Endodermal cell (in vitro differentiated cells): ENCODE data around the gene FGD6. TPM values are rescaled to one million over a fixed set of nuclear protein-coding genes. Genes with fewer than 3 reads are reported as not detected.

Source experiments
- DNase-seq: peaks from one replicate; pipeline ENCODE4 v3.0.0-alpha.2; 2017
- H3K27ac ChIP-seq: 2 replicates; pipeline ENCODE4 v1.5.1; 2013; ENCODE audit warnings: mild to moderate bottlenecking, low read depth, low read length, moderate library complexity
- H3K27me3 ChIP-seq: 2 replicates; pipeline ENCODE4 v1.6.1; 2013; ENCODE audit warnings: mild to moderate bottlenecking, low read length, moderate library complexity; ENCODE audit not compliant: insufficient read depth, control insufficient read depth, poor library complexity, severe bottlenecking
- H3K36me3 ChIP-seq: 2 replicates; pipeline ENCODE4 v1.7.0; 2013; ENCODE audit warnings: mild to moderate bottlenecking, low read length, moderate library complexity; ENCODE audit not compliant: control insufficient read depth, insufficient read depth
- H3K4me1 ChIP-seq: one replicate; pipeline ENCODE4 v1.7.0; 2013; ENCODE audit warnings: low read length; ENCODE audit not compliant: control insufficient read depth, insufficient read depth
- H3K4me3 ChIP-seq: 2 replicates; pipeline ENCODE4 v1.5.1; 2013; ENCODE audit warnings: mild to moderate bottlenecking, low read length, moderate library complexity
- H3K9ac ChIP-seq: 2 replicates; pipeline ENCODE4 v1.6.1; 2013; ENCODE audit warnings: mild to moderate bottlenecking, low read length, moderate library complexity; ENCODE audit not compliant: poor library complexity, severe bottlenecking; ENCODE audit errors: extremely low read depth
- H3K9me3 ChIP-seq: 2 replicates; pipeline ENCODE4 v1.6.1; 2013; ENCODE audit warnings: mild to moderate bottlenecking, low read length, moderate library complexity; ENCODE audit not compliant: control insufficient read depth
- H3K27ac Mint-ChIP-seq: 2 replicates; pipeline ENCODE4 v1.8.0; 2020; ENCODE audit warnings: mixed read lengths
- H3K27me3 Mint-ChIP-seq: 2 replicates; pipeline ENCODE4 v1.8.0; 2021; ENCODE audit warnings: mild to moderate bottlenecking, mixed read lengths; ENCODE audit not compliant: insufficient read depth
- H3K36me3 Mint-ChIP-seq: 2 replicates; pipeline ENCODE4 v1.8.0; 2020; ENCODE audit warnings: low read depth, mixed read lengths
- H3K4me1 Mint-ChIP-seq: 2 replicates; pipeline ENCODE4 v1.8.0; 2020; ENCODE audit warnings: mixed read lengths
- H3K4me3 Mint-ChIP-seq: 2 replicates; pipeline ENCODE4 v1.8.0; 2020; ENCODE audit warnings: mild to moderate bottlenecking, moderate library complexity, mixed read lengths
- H3K9me3 Mint-ChIP-seq: 2 replicates; pipeline ENCODE4 v1.8.0; 2020; ENCODE audit warnings: mild to moderate bottlenecking, mixed read lengths
- CTCF ChIP-seq: fragments of 200-600 bp; sonication (generic); conservative IDR thresholded peaks from 2 replicates; pipeline ENCODE4 v1.5.0; 2021; ENCODE audit warnings: antibody characterized with exemption, mild to moderate bottlenecking
- WGBS, 2 experiments: methylation state at CpG; one replicate each; pipeline versions ENCODE4 v1.1.5 to v1.1.7; 2013; ENCODE audit warnings: missing lambda C conversion rate in 2 of 2, mixed read lengths in 1 of 2; ENCODE audit not compliant: insufficient coverage in 1 of 2, insufficient read length in 1 of 2; 5-methylcytosine and 5-hydroxymethylcytosine counted together
- total RNA-seq, 2 donors: library from RNA; stranded (reverse); fragmentation: NEBNext Ultra II Directional in 1 of 2; extraction: Animal tissue kit (Norgen Biotek cat#: 25700) in 1 of 2; gene quantifications; 2 replicates in 1 of 2; 3 replicates in 1 of 2; pipeline ENCODE4 v1.2.1, GENCODE V29; 2021

The FGD6 gene
- total RNA-seq, 2 donors from 2014 or later, result 95.3 to 124 TPM

GRCh38 chr12:95220726-95221125 is 3.5 kb upstream of the FGD6 start:
- DNase-seq, result no peak
- H3K27me3 ChIP-seq, result no peaks in the 10 kb centered on the region
- H3K4me3 Mint-ChIP-seq, result peak overlapping the region; percentile 90
- peaks cover 2% of the 10 kb centered on the region for H3K9me3 Mint-ChIP-seq
- TF ChIP-seq CTCF, result no peak
- H3K27ac ChIP-seq, result no peak overlapping the region
- H3K36me3 Mint-ChIP-seq, result peaks cover 32% of the 10 kb centered on the region
- peaks cover 33% of the 10 kb centered on the region for H3K36me3 ChIP-seq
- H3K4me3 ChIP-seq, result peak overlapping the region; percentile 95
- H3K27me3 Mint-ChIP-seq, result no peaks in the 10 kb centered on the region
- H3K9me3 ChIP-seq, result no peaks in the 10 kb centered on the region
- no peak overlapping the region for H3K27ac Mint-ChIP-seq
- no peak overlapping the region for H3K9ac ChIP-seq
- peaks cover 23% of the 10 kb centered on the region for H3K4me1 Mint-ChIP-seq
- H3K4me1 ChIP-seq, result no peaks in the 10 kb centered on the region

DNA sequence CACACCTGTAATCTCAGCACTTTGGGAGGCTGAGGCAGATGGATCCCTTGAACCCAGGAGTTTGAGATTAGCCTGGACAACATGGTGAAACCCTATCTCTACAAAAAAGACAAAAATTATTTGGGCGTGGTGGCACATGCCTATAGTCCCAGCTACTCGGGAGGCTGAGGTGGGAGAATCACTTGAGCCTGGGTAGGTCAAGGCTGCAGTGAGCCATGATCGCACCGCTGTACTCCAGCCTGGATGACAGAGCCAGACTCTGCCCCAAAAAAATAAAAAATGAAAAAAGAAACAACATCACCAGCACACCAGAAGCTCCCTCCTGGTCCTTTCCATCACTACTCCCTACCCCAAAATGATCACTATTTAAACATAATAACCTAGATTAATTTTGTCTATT is 2.9 kb upstream of the FGD6 start:
- no peaks in the 10 kb centered on the region for H3K9me3 ChIP-seq
- Mint-ChIP-seq H3K36me3 (peaks cover 29% of the 10 kb centered on the region), H3K4me3 (peak overlapping the region; percentile 90), H3K4me1 (peaks cover 23% of the 10 kb centered on the region), H3K27me3 (no peaks in the 10 kb centered on the region), H3K27ac (no peak overlapping the region), H3K9me3 (peaks cover 2% of the 10 kb centered on the region)
- DNase-seq, result no peak
- peak overlapping the region; percentile 95 for H3K4me3 ChIP-seq
- no peak overlapping the region for H3K9ac ChIP-seq
- 88 to 99% methylated on average over 2 to 4 of the region's 4 CpGs for WGBS, 2 experiments
- H3K4me1 ChIP-seq, result no peaks in the 10 kb centered on the region
- no peaks in the 10 kb centered on the region for H3K27me3 ChIP-seq
- TF ChIP-seq CTCF, result no peak
- H3K27ac ChIP-seq, result no peak overlapping the region
- H3K36me3 ChIP-seq, result peaks cover 28% of the 10 kb centered on the region

DNA sequence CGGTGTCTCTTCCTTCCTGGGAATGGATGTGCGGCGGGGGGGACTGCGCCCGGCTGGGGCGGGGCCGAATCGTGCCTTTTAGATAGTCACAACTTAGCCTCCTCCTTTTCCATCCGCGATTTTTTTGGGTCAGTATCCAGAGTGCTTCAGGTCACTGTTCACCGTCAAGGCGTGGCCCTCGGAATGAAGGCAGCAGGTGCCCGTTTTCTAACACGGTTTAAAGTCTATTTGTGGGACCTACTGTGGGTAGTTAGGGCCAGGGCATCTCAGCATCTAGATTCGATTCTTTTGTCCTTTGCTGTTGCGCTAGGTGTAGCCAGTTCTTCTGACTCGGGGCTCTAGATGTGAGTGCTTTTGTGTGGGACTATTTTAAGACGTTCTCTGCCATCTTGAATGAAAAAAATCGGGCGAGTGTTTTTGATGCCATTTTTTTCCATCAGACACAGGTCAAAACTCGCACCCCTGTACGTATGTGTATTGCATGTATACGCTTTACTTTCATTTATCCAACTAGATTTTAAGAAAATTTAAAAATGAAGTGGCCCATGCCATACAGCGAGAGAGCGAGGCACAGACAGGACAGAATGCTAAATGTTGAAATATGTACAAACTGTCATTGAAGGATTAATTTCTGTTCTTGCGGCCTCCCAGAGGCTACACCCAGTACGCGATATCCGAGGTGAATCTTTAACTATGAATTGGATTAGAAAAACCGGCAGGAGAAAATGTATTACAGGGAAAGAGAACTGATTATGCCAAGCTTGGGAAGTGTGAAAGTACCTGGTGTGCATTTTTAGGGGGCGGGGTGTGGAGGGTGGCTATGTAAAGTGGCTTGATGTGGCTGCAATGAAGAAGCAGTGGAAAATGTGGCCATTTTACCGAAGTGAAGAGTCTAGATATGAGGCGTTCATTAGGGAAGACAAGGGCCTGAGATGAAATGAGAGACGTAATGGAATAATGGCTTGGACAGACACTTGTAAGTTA is 1.2 kb upstream of the FGD6 start:
- peak overlapping the region; percentile 97 for H3K27ac Mint-ChIP-seq
- H3K27me3 Mint-ChIP-seq, result no peaks in the 10 kb centered on the region
- H3K36me3 ChIP-seq, result peaks cover 13% of the 10 kb centered on the region
- H3K4me3 ChIP-seq, result peak overlapping the region; percentile 95
- peak overlapping the region; percentile 90 for H3K4me3 Mint-ChIP-seq
- peaks cover 14% of the 10 kb centered on the region for H3K36me3 Mint-ChIP-seq
- no peak for DNase-seq
- peak overlapping the region; percentile 99 for H3K27ac ChIP-seq
- TF ChIP-seq CTCF, result no peak
- no peaks in the 10 kb centered on the region for H3K27me3 ChIP-seq
- peaks cover 2% of the 10 kb centered on the region for H3K9me3 Mint-ChIP-seq
- peaks cover 6% of the 10 kb centered on the region for H3K4me1 ChIP-seq
- peak overlapping the region; percentile 89 for H3K9ac ChIP-seq
- no peaks in the 10 kb centered on the region for H3K9me3 ChIP-seq
- H3K4me1 Mint-ChIP-seq, result peaks cover 28% of the 10 kb centered on the region
- WGBS, 2 experiments, result 1 to 2% methylated on average over 18 to 34 of the region's 35 CpGs
